Endothelial cell (in vitro differentiated cells): ENCODE results near the gene ZIC2. TPM values are rescaled to one million over a fixed set of nuclear protein-coding genes. Genes with fewer than 3 reads are reported as not detected.
"Not testable (repeated sequence)": the region's sequence is repeated elsewhere in the genome, so short reads cannot be mapped to it uniquely, and the experiment has no call there.

Experiments used
- DNase-seq: peaks from one replicate; pipeline ENCODE4 v3.0.0; 2021; ENCODE audit warnings: low spot score
- H3K27ac Mint-ChIP-seq: one replicate; pipeline ENCODE4 v1.8.0; 2021; ENCODE audit warnings: mixed read lengths, inconsistent platforms; ENCODE audit not compliant: unreplicated experiment
- H3K27me3 Mint-ChIP-seq: one replicate; pipeline ENCODE4 v1.8.0; 2021; ENCODE audit warnings: mild to moderate bottlenecking, moderate library complexity, mixed read lengths, inconsistent platforms; ENCODE audit not compliant: unreplicated experiment
- H3K36me3 Mint-ChIP-seq: one replicate; pipeline ENCODE4 v1.8.0; 2021; ENCODE audit warnings: mild to moderate bottlenecking, low read depth, mixed read lengths, inconsistent platforms; ENCODE audit not compliant: unreplicated experiment
- H3K4me1 Mint-ChIP-seq: one replicate; pipeline ENCODE4 v1.8.0; 2021; ENCODE audit warnings: mild to moderate bottlenecking, mixed read lengths, inconsistent platforms; ENCODE audit not compliant: unreplicated experiment
- H3K4me3 Mint-ChIP-seq: one replicate; pipeline ENCODE4 v1.8.0; 2021; ENCODE audit warnings: mild to moderate bottlenecking, mixed read lengths, inconsistent platforms; ENCODE audit not compliant: unreplicated experiment
- H3K9me3 Mint-ChIP-seq: one replicate; pipeline ENCODE4 v1.8.0; 2021; ENCODE audit warnings: mixed read lengths, inconsistent platforms; ENCODE audit not compliant: unreplicated experiment
- total RNA-seq: library from RNA; stranded (reverse); fragmentation: NEBNext Ultra II Directional; extraction: Animal tissue kit (Norgen Biotek cat#: 25700); gene quantifications from one replicate; pipeline ENCODE4 v1.2.1, GENCODE V29; 2021; ENCODE audit not compliant: unreplicated experiment
- TF ChIP-seq, protein P1 (sequence below): fragments of 200-600 bp; sonication (generic); IDR thresholded peaks from one replicate; pipeline ENCODE4 v1.5.0; 2021; ENCODE audit warnings: antibody characterized with exemption; ENCODE audit not compliant: unreplicated experiment

Gene ZIC2
- total RNA-seq, 1 donor from 2014 or later: 3.8 TPM

DNA sequence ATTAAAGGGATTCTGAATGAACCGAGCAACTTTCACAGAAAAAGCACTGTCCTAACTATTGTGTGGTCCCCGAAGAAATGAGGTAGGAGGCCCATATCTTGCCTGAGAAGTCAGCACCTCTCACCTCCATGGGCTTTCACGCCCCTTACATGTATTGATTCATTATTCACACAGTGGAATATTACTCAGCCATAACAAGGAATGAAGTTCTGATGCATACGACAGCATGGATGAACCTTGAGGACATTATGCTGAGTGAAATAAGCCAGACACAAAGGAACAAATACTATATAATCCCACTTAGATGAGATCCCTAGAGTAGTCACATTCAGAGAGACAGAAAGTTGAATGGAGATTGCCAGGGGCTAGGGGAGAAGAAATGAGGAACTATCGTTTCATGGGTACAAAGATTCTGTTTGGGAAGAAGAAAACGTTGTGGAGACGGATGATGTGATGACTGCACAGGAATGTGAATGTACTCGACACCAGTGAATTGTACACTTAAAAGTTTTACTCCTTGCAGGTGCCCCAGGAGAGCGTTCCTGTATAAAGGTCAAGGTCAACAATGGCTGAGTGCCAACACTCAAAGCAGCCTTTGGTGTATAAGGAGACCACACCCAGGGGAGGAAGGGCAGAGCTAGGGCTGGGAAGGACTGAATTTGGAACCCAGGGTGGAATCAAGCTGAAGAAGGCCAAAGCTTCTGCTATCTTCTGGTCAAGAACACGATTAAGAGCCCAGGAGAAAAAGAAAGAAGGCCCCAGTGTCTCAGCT is 32.5 kb upstream of the ZIC2 start:
- Mint-ChIP-seq H3K4me3 (no peak overlapping the region), H3K27me3 (peaks cover 7% of the 10 kb centered on the region), H3K9me3 (no peaks in the 10 kb centered on the region), H3K27ac (no peak overlapping the region), H3K36me3 (no peaks in the 10 kb centered on the region), H3K4me1 (peaks cover 37% of the 10 kb centered on the region)
- TF ChIP-seq, protein P1, sequence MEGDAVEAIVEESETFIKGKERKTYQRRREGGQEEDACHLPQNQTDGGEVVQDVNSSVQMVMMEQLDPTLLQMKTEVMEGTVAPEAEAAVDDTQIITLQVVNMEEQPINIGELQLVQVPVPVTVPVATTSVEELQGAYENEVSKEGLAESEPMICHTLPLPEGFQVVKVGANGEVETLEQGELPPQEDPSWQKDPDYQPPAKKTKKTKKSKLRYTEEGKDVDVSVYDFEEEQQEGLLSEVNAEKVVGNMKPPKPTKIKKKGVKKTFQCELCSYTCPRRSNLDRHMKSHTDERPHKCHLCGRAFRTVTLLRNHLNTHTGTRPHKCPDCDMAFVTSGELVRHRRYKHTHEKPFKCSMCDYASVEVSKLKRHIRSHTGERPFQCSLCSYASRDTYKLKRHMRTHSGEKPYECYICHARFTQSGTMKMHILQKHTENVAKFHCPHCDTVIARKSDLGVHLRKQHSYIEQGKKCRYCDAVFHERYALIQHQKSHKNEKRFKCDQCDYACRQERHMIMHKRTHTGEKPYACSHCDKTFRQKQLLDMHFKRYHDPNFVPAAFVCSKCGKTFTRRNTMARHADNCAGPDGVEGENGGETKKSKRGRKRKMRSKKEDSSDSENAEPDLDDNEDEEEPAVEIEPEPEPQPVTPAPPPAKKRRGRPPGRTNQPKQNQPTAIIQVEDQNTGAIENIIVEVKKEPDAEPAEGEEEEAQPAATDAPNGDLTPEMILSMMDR: no peak
- no peak for DNase-seq

DNA sequence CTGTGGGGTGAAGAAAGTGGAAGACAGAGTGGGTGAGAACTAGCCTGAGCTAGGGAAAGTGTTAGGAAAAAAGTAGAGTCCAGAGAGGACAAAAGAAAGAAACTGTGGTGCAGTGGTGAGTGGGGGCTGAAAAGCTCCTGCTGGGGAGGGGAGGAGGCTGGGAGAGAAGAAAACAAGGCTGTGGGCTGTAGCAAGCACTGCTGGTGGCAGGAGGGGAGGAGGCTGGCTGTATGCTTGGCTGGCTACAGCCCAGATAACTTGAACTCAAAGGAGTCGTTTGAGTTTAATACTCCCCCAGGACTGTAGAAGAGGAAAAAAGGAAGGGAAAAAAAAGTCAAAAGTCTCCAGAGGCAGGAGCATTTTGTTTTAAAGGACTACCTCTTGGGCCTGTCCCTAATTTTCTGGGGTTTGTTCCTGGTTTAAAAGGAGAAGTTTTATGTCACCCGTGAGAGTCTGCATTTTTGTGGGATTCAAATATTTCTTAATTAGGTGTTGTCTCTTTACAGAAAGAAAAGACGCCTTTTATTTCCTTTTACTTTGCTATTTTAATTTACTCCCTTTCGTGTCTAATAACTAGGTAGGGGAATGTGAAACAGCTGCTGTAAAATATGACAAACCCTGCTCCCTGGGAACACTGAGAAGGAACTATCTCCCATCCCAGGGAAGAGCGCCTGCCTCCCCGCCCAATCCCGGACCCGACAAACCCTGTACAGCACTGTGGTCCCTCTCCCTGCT is 31.7 kb upstream of the ZIC2 start:
- Mint-ChIP-seq H3K4me3 (no peak overlapping the region), H3K9me3 (no peaks in the 10 kb centered on the region), H3K27ac (no peak overlapping the region), H3K4me1 (peaks cover 43% of the 10 kb centered on the region), H3K36me3 (no peaks in the 10 kb centered on the region), H3K27me3 (peaks cover 7% of the 10 kb centered on the region)
- TF ChIP-seq, protein P1: no peak
- DNase-seq: no peak

GRCh38 chr13:99951666-99952065 is 29.9 kb upstream of the ZIC2 start:
- not testable (repeated sequence) for H3K36me3 Mint-ChIP-seq, H3K9me3 Mint-ChIP-seq, H3K27ac Mint-ChIP-seq, H3K4me3 Mint-ChIP-seq, DNase-seq
- H3K4me1 Mint-ChIP-seq: peaks cover 48% of the 10 kb centered on the region
- peaks cover 12% of the 10 kb centered on the region for H3K27me3 Mint-ChIP-seq

DNA sequence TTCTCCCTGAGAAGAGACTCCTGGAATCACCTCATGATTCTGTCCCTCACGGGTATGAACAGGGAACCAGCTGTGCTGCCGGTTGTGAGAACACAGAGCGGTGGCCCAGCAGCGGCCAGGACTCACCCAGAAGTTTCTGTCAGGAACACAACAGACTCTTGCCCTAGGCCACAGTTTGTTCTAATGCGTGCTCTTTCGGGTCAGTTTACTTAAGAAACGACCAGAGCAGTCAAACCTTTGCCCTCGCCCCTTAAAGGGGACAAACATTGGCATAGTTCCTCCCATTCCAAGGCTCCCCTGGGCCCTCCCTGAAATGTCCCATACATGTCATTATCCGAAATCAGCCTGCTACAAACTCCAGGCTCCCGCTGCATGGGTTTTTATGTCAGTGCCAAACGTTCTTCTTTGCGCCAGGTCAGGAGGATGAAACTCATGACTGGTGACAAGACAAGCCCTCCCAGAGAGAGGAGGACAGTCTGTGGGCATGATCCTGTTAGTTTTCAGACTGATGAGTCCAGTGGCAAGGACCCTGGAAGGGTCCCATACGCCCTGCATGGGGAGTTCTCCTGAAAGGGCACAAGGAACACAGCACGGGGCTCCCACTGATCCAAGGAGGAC is 28.3 kb upstream of the ZIC2 start:
- no peak for DNase-seq
- Mint-ChIP-seq H3K4me3 (no peak overlapping the region), H3K27ac (no peak overlapping the region), H3K36me3 (no peaks in the 10 kb centered on the region), H3K4me1 (peaks cover 49% of the 10 kb centered on the region), H3K9me3 (no peaks in the 10 kb centered on the region), H3K27me3 (peaks cover 19% of the 10 kb centered on the region)
- TF ChIP-seq, protein P1: no peak

- Mint-ChIP-seq H3K27ac (no peak overlapping the region), H3K27me3 (peaks cover 25% of the 10 kb centered on the region), H3K9me3 (no peaks in the 10 kb centered on the region), H3K4me3 (peak overlapping the region; percentile 80), H3K36me3 (no peaks in the 10 kb centered on the region), H3K4me1 (peaks cover 51% of the 10 kb centered on the region)
- DNase-seq: peak; percentile 8
- TF ChIP-seq, protein P1: no peak
These were observed 26.4 kb upstream of the ZIC2 start for GRCh38 chr13:99955107-99955746.
